GM18868 (cell line): ENCODE measurements around the gene C1R.
"Not testable (repeated sequence)": the region's sequence is repeated elsewhere in the genome, so short reads cannot be mapped to it uniquely, and the experiment has no call there.

ENCODE experiments used
- ATAC-seq: cut with Tn5 transposase; IDR thresholded peaks from one replicate; pipeline ENCODE4 v1.9.1; 2021; ENCODE audit warnings: mild to moderate bottlenecking, moderate library complexity; ENCODE audit not compliant: unreplicated experiment

Gene C1R

DNA sequence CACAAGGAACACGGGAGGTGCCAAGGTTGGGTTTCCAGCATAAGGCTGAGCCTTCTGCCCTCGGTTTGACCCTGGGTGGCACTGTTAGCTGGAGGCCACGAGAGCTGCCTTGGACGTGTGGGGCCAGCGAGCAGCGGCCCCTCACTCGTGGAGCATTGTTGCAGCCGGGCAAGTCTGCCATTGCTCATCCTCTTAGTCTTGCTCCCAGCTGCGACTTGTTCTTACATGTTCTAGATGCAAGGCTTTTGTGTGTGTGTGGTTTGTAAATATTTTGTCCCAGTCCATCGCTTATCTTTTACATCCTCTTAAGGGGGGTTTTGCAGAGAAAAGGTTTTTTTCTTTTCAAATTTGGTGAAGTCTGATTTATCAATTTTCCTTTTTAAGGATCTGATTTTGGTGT is 52.8 kb downstream of the C1R start:
- ATAC-seq: no peak

DNA sequence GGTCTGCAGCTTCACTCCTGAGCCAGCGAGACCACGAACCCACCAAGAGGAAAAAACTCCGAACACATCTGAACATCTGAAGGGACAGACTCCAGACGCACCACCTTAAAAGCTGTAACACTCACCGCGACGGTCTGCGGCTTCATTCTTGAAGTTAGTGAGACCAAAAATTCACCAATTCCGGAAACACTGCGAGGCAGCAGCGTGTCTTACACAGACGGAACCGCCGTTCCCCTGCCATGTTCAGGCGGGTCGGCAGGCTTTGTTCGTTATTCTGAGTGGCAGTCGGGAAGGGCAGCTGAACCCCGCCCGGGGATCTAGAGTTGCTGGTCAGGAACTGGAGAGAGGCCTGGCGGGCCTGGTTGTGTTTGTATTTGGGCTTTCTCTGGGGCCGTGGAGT is 53.7 kb downstream of the C1R start:
- no peak for ATAC-seq

DNA sequence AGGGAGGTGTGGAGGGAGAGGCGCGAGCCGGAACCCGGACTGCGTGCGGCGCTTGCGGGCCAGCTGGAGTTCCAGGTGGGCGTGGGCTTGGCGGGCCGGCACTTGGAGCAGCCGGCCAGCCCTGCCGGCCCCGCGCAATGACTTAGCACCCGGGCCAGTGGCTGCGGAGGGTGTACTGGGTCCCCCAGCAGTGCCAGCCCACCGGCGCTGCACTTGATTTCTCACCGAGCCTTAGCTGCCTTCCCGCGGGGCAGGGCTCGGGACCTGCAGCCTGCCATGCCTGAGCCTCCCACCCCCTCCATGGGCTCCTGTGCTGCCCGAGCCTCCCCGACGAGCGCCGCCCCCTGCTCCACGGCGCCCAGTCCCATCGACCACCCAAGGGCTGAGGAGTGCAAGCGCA is 54.8 kb downstream of the C1R start:
- ATAC-seq: not testable (repeated sequence)

DNA sequence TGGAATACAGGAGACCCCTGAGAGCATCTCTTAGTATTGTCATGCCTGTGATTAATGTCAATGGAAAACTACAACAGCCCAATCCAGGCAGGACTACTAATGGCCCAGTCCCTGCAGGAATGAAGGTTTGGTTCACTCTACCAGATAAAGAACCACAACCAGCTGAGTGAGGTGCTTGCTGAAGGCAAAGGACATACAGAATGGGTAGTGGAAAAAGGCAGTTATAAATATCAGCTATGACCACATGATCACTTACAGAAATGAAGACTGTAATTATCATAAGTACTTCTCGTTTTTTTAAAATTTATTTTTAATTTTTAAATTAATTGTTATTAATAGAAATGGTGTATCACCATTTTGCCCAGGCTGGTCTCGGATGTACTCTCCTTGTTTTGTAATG is 56.8 kb downstream of the C1R start:
- no peak for ATAC-seq

DNA sequence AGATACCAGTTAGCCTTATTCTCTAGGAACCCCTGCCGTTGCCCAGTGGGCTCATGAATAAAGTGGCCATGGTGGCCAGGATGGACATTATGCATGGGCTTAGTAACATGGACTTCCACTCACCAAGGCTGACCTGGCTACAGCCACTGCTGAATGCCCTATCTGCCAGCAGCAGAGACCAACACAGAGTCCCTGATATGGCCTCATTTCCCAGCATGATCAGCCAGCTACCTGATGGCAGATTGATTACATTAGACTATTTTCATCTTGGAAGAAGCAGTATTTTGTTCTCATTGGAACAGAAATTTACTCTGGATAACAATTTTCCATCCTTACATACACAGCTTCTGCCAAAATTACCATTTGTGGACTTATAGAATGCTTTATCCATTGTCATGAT is 57.8 kb downstream of the C1R start:
- no peak for ATAC-seq

DNA sequence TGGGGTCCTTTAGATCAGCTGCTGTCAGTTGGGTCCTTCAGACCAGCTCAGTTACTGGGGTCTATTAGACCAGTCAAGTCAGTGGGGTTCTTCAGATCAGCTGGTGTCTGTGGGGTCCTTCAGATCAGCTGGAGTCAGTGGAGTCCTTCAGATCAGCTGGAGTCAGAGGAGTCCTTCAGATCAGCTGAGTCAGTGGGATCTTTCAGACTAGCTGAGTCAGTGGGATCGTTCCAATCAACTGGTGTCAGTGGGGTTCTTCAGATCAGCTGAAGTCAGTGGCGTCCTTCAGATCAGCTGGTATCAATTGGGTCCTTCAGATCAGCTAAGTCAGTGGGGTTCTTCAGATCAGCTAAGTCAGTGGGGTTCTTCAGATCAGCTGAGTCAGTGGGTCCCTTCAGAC is 59.3 kb downstream of the C1R start:
- no peak for ATAC-seq

DNA sequence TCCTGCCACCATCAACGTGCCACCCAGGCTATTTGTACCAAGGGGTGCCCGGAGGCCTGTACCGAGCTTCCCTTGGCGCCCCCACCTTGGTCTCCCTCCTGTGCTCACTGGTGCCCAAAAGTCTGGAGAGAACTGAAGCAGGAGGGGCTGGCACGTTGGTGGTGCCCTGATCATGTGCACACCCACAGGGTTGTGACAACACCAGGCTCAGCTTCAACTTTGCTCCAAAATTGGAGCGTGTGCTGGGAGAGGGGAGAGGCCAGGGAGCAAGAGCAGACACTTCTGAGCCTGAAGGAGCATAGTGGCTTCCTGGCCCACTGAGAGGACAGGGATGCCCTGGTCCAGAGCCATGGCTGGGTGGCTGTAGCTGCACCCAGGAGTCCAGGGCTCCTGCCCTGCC is 60.9 kb downstream of the C1R start:
- no peak for ATAC-seq
